Skeletal muscle satellite cell (primary cell): ENCODE measurements around the gene NSUN2.

Source experiments
- H3K27me3 ChIP-seq: 2 replicates; pipeline ENCODE4 v1.7.0; 2013; ENCODE audit warnings: low read length; ENCODE audit not compliant: control insufficient read depth, insufficient read depth
- H3K36me3 ChIP-seq: 2 replicates; pipeline ENCODE4 v1.7.0; 2013; ENCODE audit warnings: mild to moderate bottlenecking, control low read depth, low read length; ENCODE audit not compliant: insufficient read depth
- H3K4me1 ChIP-seq: 2 replicates; pipeline ENCODE4 v1.7.0; 2013; ENCODE audit warnings: low read length; ENCODE audit not compliant: control insufficient read depth, insufficient read depth
- H3K4me2 ChIP-seq: 2 replicates; pipeline ENCODE4 v1.7.0; 2013; ENCODE audit warnings: mild to moderate bottlenecking, low read length
- H3K4me3 ChIP-seq: 2 replicates; pipeline ENCODE4 v1.7.0; 2013; ENCODE audit warnings: low read length
- H3K9ac ChIP-seq: 2 replicates; pipeline ENCODE4 v1.7.0; 2013; ENCODE audit warnings: mild to moderate bottlenecking, low read depth, low read length, moderate library complexity
- H3K9me3 ChIP-seq: replicated peaks from 2 replicates; pipeline ENCODE4 v1.7.0; 2013; ENCODE audit warnings: mild to moderate bottlenecking, control low read depth, low read length

NSUN2 gene

DNA sequence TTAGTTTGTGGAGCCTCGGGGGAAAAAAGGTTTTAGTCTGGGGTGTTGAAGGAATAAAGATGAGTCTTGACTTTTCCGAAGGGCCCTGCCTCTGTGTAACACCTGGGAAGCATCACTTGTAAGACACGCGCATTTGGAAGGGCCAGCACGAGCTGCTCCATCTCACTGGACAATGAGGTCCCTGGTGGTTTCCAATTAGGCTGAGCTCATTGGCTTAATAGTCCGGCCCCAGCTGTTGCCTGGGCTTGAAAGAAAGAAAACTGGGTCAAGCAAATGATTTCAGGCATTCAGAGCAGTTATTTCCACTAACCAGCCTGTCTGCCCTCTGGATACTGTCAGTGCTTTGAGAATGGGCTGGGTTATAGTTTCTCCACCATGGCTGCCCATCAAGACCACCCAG, 64.5 kb downstream of the NSUN2 start:
- H3K27me3 ChIP-seq, result peaks cover 10% of the 10 kb centered on the region
- H3K4me2 ChIP-seq, result no peak overlapping the region
- no peaks in the 10 kb centered on the region for H3K36me3 ChIP-seq
- no peak overlapping the region for H3K9ac ChIP-seq
- H3K4me1 ChIP-seq, result no peaks in the 10 kb centered on the region
- no peaks in the 10 kb centered on the region for H3K9me3 ChIP-seq
- H3K4me3 ChIP-seq, result no peak overlapping the region

DNA sequence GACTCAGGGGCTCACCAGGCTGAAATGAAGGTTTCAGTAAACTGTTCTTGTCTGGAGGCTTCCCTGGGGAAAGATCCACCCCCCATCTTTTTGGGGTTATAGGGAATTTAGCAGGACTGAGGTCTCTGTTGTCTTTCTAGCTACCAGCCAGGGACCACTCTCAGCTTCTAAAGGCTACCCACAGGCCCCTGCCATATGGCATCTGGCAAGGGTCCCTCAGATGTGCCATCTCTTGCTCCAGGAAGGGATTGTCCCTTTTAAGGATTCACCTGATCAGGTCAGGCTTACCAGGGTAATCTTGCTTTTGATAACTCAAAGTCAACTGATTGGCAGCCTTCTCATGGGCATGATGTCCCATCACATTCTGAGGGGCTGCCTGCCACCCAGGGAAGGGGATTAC, 65.0 kb downstream of the NSUN2 start:
- no peak overlapping the region for H3K9ac ChIP-seq
- H3K4me1 ChIP-seq, result no peaks in the 10 kb centered on the region
- peaks cover 6% of the 10 kb centered on the region for H3K27me3 ChIP-seq
- H3K4me3 ChIP-seq, result no peak overlapping the region
- no peaks in the 10 kb centered on the region for H3K36me3 ChIP-seq
- H3K4me2 ChIP-seq, result no peak overlapping the region
- H3K9me3 ChIP-seq, result no peaks in the 10 kb centered on the region

DNA sequence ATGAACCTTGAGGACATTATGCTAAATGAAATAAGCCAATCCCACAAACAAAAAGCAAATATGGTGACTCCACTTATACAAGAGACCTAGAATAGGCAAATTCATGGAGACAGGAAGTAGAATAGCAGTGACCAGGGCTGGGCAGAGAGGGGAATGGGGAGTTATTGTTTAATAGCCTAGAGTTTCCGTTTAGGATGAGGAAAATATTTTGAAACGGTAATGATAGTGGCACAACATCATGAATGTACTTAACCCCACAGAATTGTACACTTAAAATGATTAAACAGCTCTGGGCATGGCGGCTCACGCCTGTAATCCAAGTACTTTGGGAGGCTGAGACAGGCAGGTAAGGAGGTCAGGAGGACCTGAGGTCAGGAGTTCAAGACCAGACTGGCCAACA, 65.8 kb downstream of the NSUN2 start:
- H3K4me1 ChIP-seq, result no peaks in the 10 kb centered on the region
- H3K36me3 ChIP-seq, result no peaks in the 10 kb centered on the region
- H3K27me3 ChIP-seq, result peaks cover 6% of the 10 kb centered on the region
- no peaks in the 10 kb centered on the region for H3K9me3 ChIP-seq
- H3K4me3 ChIP-seq, result no peak overlapping the region
- H3K9ac ChIP-seq, result no peak overlapping the region
- H3K4me2 ChIP-seq, result no peak overlapping the region

GRCh38 chr5:6565492-6565891, 67.4 kb downstream of the NSUN2 start:
- no peak overlapping the region for H3K4me3 ChIP-seq
- H3K36me3 ChIP-seq, result no peaks in the 10 kb centered on the region
- H3K9me3 ChIP-seq, result no peaks in the 10 kb centered on the region
- H3K9ac ChIP-seq, result no peak overlapping the region
- no peaks in the 10 kb centered on the region for H3K4me1 ChIP-seq
- no peak overlapping the region for H3K4me2 ChIP-seq
- H3K27me3 ChIP-seq, result peaks cover 6% of the 10 kb centered on the region

GRCh38 chr5:6557807-6558575, 74.9 kb downstream of the NSUN2 start:
- no peaks in the 10 kb centered on the region for H3K4me1 ChIP-seq
- H3K4me2 ChIP-seq, result no peak overlapping the region
- no peaks in the 10 kb centered on the region for H3K36me3 ChIP-seq

GRCh38 chr5:6556802-6557102, 76.1 kb downstream of the NSUN2 start:
- no peak overlapping the region for H3K4me2 ChIP-seq
- H3K4me3 ChIP-seq, result no peak overlapping the region
- no peaks in the 10 kb centered on the region for H3K27me3 ChIP-seq
- H3K9me3 ChIP-seq, result no peaks in the 10 kb centered on the region
- H3K9ac ChIP-seq, result no peak overlapping the region
- no peaks in the 10 kb centered on the region for H3K4me1 ChIP-seq
- no peaks in the 10 kb centered on the region for H3K36me3 ChIP-seq

More at GRCh38 chr5:6557807-6558575, 74.9 kb downstream of the NSUN2 start:
- H3K9ac ChIP-seq, result no peak overlapping the region
- H3K9me3 ChIP-seq, result no peaks in the 10 kb centered on the region
- H3K27me3 ChIP-seq, result no peaks in the 10 kb centered on the region
- no peak overlapping the region for H3K4me3 ChIP-seq

DNA sequence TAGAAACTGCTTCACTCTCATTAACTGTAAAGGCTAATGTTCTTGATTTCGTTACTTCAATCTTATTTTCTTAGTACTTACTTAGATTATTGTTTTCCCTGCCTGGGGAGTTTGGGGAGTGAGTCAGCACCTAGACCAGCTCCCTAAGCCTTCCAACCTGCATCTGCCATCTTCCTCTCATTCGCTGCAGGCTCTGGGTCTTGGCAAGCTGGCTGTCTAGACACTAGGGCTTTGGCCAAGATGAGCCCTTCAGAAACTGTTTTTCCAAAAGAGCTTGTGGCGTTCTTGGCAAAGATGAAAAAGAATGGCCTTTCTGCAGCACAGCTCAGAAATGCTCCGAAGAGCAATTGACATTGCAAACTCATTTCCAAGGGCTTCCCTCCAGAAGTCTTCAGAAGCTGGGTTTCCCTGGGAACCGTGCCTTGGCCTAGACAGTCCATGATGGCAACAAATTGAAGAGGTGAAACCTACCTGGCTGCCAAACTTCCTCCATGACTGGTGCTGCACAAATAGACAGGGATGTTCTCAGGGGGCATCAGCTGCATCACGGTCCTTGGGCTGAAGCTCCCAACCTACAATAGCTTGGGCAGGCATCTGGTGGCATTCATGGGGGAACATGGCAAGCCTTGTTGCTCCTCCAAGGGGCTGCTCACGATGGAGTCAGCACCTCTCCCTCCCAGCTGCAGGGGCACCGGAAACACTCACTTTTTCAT, 76.6 kb downstream of the NSUN2 start:
- Histone ChIP-seq H3K9me3 (no peaks in the 10 kb centered on the region), H3K4me3 (no peak overlapping the region), H3K4me2 (no peak overlapping the region)

GRCh38 chr5:6554812-6555211, 78.0 kb downstream of the NSUN2 start:
- H3K27me3 ChIP-seq, result no peaks in the 10 kb centered on the region
- no peak overlapping the region for H3K9ac ChIP-seq
- H3K36me3 ChIP-seq, result no peaks in the 10 kb centered on the region
- no peak overlapping the region for H3K4me2 ChIP-seq
- H3K4me1 ChIP-seq, result peaks cover 3% of the 10 kb centered on the region
- H3K9me3 ChIP-seq, result no peaks in the 10 kb centered on the region
- H3K4me3 ChIP-seq, result no peak overlapping the region

More for the DNA sequence above, 76.6 kb downstream of the NSUN2 start:
- no peaks in the 10 kb centered on the region for H3K27me3 ChIP-seq
- H3K4me1 ChIP-seq, result peaks cover 3% of the 10 kb centered on the region
- H3K9ac ChIP-seq, result no peak overlapping the region
- no peaks in the 10 kb centered on the region for H3K36me3 ChIP-seq

DNA sequence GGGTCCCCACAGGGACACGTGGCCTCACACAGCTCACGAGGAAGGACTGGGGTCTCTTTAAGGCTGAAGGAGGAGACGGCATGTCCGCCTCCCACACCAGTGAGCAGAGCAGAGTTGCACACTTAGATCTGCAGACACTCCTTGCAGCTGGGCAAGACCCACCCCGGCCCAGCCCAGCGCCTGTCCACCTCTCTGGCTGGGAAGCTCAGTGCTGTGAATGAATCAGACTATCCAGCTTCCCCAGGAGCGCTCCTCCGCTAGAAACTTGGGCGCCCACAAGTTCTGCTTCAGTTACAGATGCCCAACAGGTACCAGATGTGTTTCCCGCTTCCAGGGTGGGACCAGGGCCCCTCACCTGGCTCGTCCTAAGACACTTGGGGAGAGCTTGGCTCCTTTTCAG, 78.9 kb downstream of the NSUN2 start:
- peaks cover 3% of the 10 kb centered on the region for H3K4me1 ChIP-seq
- no peak overlapping the region for H3K4me2 ChIP-seq
- no peaks in the 10 kb centered on the region for H3K9me3 ChIP-seq
- no peak overlapping the region for H3K4me3 ChIP-seq
- H3K27me3 ChIP-seq, result no peaks in the 10 kb centered on the region
- no peaks in the 10 kb centered on the region for H3K36me3 ChIP-seq
- H3K9ac ChIP-seq, result no peak overlapping the region

DNA sequence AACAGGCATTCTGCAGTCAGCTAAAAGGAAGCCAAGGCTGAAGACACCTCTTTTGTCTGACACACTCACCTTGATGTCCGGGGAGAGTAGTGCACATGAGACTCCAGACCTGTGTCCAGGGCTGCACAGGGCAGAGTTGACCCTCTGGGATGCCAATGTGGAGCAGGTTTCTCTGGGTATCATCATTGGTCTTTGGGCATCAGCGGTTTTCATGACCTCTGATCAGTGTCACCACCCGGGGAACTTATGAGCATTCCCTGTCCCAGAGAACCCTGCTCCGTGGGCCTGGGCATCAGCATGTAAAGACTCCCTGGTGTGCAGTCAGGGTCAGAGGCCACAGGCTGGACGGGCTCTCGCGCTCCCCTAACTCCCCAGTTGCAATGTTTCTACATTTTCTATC, 80.2 kb downstream of the NSUN2 start:
- Histone ChIP-seq H3K27me3 (no peaks in the 10 kb centered on the region), H3K36me3 (no peaks in the 10 kb centered on the region), H3K9ac (no peak overlapping the region), H3K4me1 (peaks cover 3% of the 10 kb centered on the region), H3K4me2 (no peak overlapping the region), H3K9me3 (no peaks in the 10 kb centered on the region), H3K4me3 (no peak overlapping the region)

DNA sequence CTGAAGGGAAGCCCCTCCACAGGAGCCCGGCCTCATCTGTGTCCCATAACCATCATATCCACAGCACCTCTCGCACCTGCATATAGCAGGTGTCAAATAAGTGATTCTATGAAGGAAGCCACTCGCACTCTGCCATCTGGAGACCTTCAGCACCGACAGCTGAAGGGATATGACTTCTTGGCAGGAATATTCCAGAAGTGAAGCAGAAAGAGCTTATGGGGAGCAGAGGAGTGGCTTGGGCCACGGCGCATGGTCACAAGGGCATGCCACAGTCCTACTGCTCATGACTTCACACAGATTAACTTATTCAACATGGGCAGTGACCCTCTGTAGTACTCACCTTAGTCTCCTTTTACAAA, 80.9 kb downstream of the NSUN2 start:
- no peaks in the 10 kb centered on the region for H3K27me3 ChIP-seq
- H3K4me1 ChIP-seq, result peaks cover 3% of the 10 kb centered on the region

More for the DNA sequence above, 80.9 kb downstream of the NSUN2 start:
- Histone ChIP-seq H3K36me3 (no peaks in the 10 kb centered on the region), H3K4me3 (no peak overlapping the region), H3K9me3 (no peaks in the 10 kb centered on the region), H3K4me2 (no peak overlapping the region), H3K9ac (no peak overlapping the region)
